ENCODE measurements around the gene IMPG1. TPM values are rescaled to one million over a fixed set of nuclear protein-coding genes. Genes with fewer than 3 reads are reported as not detected.

IMPG1 gene
- total RNA-seq, 1 donor from 2014 or later, result not detected

DNA sequence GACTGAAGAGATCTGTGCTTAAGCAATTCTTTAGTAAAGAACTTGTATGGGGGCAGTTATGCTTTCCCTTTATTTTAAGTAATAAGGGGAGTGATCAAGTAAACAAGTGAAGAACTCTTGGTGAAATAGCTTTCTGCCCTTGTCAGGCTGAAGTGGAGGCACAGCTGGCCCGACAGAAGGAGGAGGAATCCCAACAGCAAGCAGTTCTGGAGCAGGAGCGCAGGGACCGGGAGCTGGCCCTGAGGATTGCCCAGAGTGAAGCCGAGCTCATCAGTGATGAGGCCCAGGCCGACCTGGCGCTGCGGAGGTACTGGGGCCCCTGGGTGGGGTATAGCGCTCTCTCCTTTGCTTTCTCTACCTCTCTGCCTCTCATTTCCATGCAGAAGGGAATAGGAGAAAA is 180.1 kb downstream of the IMPG1 start:
- DNase-seq (ENCODE audit: low spot score), result no peak

- no peak for DNase-seq (ENCODE audit: low spot score)
These were observed 187.6 kb downstream of the IMPG1 start for GRCh38 chr6:75884822-75885221.

DNA sequence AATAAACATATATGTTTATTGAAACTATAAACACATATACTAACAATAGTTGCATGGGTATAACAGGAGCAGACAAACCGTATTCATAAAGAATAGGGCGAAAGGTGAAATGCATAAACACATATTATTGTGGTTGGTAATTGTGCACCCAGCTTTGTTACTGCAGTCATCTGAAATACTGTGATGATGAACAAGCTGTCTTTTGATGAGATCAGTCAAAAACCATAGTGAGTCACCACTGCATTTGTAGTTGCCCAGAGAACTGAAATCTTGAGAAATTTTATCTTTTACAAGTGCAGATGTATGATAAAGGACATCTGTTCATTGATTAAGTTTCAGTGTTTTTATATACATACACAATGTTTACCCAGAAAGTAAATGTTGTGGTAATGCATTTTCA is 189.7 kb downstream of the IMPG1 start:
- DNase-seq (ENCODE audit: low spot score), result no peak

DNA sequence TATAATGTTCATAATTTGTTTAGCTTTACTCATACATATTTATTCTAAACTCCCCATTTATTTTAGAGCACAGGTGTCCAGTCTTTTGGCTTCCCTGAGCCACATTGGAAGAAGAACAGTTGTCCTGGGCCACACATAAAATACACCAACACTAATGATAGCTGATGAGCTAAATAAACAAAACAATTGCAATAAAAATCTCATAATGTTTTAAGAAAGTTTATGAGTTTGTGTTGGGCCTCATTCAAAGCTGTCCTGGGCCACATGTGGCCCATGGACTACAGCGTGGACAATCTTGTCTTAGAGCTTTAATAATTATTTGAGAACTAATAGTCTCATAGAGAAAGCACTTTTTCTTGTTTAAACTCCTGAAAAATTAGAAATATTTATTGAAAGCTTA is 192.2 kb downstream of the IMPG1 start:
- no peak for DNase-seq (ENCODE audit: low spot score)

DNA sequence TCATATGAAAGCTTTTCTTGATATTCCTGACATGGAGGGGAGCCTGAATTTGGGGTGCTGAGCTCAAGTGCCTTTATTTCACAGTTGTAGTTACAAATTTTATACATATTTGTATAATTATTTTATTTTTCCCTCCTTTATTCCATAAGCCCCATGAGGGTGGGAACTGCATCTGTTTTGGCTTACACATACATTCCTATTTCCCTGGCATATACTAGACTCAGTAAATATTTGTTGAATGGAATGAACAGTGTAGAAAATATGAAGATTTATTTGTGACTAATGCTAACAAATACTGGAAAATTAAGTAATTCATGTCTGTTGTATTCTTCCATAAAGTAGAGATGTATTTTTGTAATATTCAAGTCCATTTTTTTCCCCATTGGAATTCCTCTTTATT is 196.3 kb downstream of the IMPG1 start:
- DNase-seq (ENCODE audit: low spot score), result no peak

GRCh38 chr6:75874224-75874623 is 198.2 kb downstream of the IMPG1 start:
- no peak for DNase-seq (ENCODE audit: low spot score)

Measured in ureter (tissue), 1 donor.